GM23338 (cell line): ENCODE results near the gene ZNF865. TPM values are rescaled to one million over a fixed set of nuclear protein-coding genes. Genes with fewer than 3 reads are reported as not detected.
"Not testable (repeated sequence)": the region's sequence is repeated elsewhere in the genome, so short reads cannot be mapped to it uniquely, and the experiment has no call there.

Source experiments
- ATAC-seq: fragments of 200-7000 bp; cut with Tn5 transposase; 3 replicates; pipeline ENCODE4 v1.9.1; 2020
- DNase-seq: peaks from one replicate; pipeline ENCODE4 v3.0.0-alpha.2; 2015; ENCODE audit warnings: low spot score
- H2AFZ ChIP-seq: fragments of 200-600 bp; sonication (generic); 2 replicates; pipeline ENCODE4 v1.8.0; 2016; ENCODE audit warnings: antibody characterized with exemption, mild to moderate bottlenecking, moderate library complexity
- H3F3A ChIP-seq: fragments of 200-600 bp; sonication (generic); replicated peaks from 2 replicates; pipeline ENCODE4 v1.8.0; 2017; ENCODE audit warnings: antibody characterized with exemption, mixed run types, low read depth
- H3K27ac ChIP-seq: fragments of 200-600 bp; sonication (generic); 2 replicates; pipeline ENCODE4 v1.6.1; 2016; ENCODE audit warnings: low read depth
- H3K27me3 ChIP-seq: fragments of 200-600 bp; sonication (generic); 2 replicates; pipeline ENCODE4 v1.8.0; 2016; ENCODE audit warnings: mild to moderate bottlenecking, mixed run types, moderate library complexity; ENCODE audit not compliant: insufficient read depth
- H3K36me3 ChIP-seq: fragments of 200-600 bp; sonication (generic); 2 replicates; pipeline ENCODE4 v1.8.0; 2016; ENCODE audit warnings: mild to moderate bottlenecking; ENCODE audit not compliant: insufficient read depth
- H3K4me1 ChIP-seq: fragments of 200-600 bp; sonication (generic); 2 replicates; pipeline ENCODE4 v1.8.0; 2016; ENCODE audit warnings: mild to moderate bottlenecking, moderate library complexity; ENCODE audit not compliant: insufficient read depth
- H3K4me2 ChIP-seq: fragments of 200-600 bp; sonication (generic); 2 replicates; pipeline ENCODE4 v1.7.1; 2017; ENCODE audit warnings: mixed run types
- H3K4me3 ChIP-seq: fragments of 200-600 bp; sonication (generic); 2 replicates; pipeline ENCODE4 v1.6.1; 2016; ENCODE audit warnings: mixed run types
- H3K79me2 ChIP-seq: fragments of 200-600 bp; sonication (generic); replicated peaks from 2 replicates; pipeline ENCODE4 v1.8.0; 2017; ENCODE audit warnings: mild to moderate bottlenecking; ENCODE audit not compliant: insufficient read depth
- H3K9me2 ChIP-seq: fragments of 200-600 bp; sonication (generic); 2 replicates; pipeline ENCODE4 v1.8.0; 2017; ENCODE audit not compliant: insufficient read depth
- H4K20me1 ChIP-seq: fragments of 200-600 bp; sonication (generic); replicated peaks from 2 replicates; pipeline ENCODE4 v1.8.0; 2017; ENCODE audit warnings: mild to moderate bottlenecking; ENCODE audit not compliant: insufficient read depth
- H3K27ac Mint-ChIP-seq: 2 replicates; pipeline ENCODE4 v1.8.0; 2020; ENCODE audit warnings: inconsistent platforms, mild to moderate bottlenecking, moderate library complexity, mixed read lengths
- H3K27me3 Mint-ChIP-seq: 3 replicates; pipeline ENCODE4 v1.8.0; 2022; ENCODE audit warnings: low read depth, mild to moderate bottlenecking, moderate library complexity, mixed read lengths, inconsistent platforms; ENCODE audit not compliant: insufficient read depth, poor library complexity
- H3K36me3 Mint-ChIP-seq: 3 replicates; pipeline ENCODE4 v1.8.0; 2021; ENCODE audit warnings: low read depth, mild to moderate bottlenecking, inconsistent platforms, moderate library complexity, mixed read lengths
- H3K4me1 Mint-ChIP-seq: 3 replicates; pipeline ENCODE4 v1.8.0; 2020; ENCODE audit warnings: mild to moderate bottlenecking, inconsistent platforms, mixed read lengths
- H3K4me3 Mint-ChIP-seq: 3 replicates; pipeline ENCODE4 v1.8.0; 2021; ENCODE audit warnings: moderate library complexity, mild to moderate bottlenecking, inconsistent platforms, mixed read lengths
- H3K9me3 Mint-ChIP-seq: 3 replicates; pipeline ENCODE4 v1.8.0; 2020; ENCODE audit warnings: moderate library complexity, mild to moderate bottlenecking, inconsistent platforms, mixed read lengths
- ETS1 ChIP-seq: IDR thresholded peaks from 2 replicates; pipeline ENCODE4 v1.6.1; 2016; ENCODE audit warnings: antibody characterized with exemption
- EZH2 ChIP-seq: fragments of 200-600 bp; sonication (generic); IDR thresholded peaks from one replicate; pipeline ENCODE4 v1.8.0; 2017; ENCODE audit warnings: antibody characterized with exemption, mild to moderate bottlenecking, low read depth; ENCODE audit not compliant: unreplicated experiment
- EZH2phosphoT487 ChIP-seq: fragments of 200-600 bp; sonication (generic); IDR thresholded peaks from one replicate; pipeline ENCODE4 v1.8.1; 2018; ENCODE audit warnings: antibody characterized with exemption; ENCODE audit not compliant: unreplicated experiment
- NANOG ChIP-seq: IDR thresholded peaks from 2 replicates; pipeline ENCODE4 v1.6.1; 2016; ENCODE audit warnings: antibody characterized with exemption, borderline replicate concordance
- REST ChIP-seq: IDR thresholded peaks from one replicate; pipeline ENCODE4 v1.6.1; 2018; ENCODE audit warnings: antibody characterized with exemption; ENCODE audit not compliant: unreplicated experiment
- ZNF462 ChIP-seq: fragments of 250-450 bp; sonication (Bioruptor Pico); IDR thresholded peaks from 2 replicates; pipeline ENCODE4 v1.5.0; 2020; ENCODE audit warnings: mild to moderate bottlenecking, moderate library complexity
- polyA plus RNA-seq: library from polyadenylated mRNA; unstranded; fragments of >200 nt; fragmentation: Nextera tagmentation; extraction: Ambion mirVana; gene quantifications from 2 replicates; pipeline ENCODE4 v1.2.1, GENCODE V29; 2016
- total RNA-seq: library from RNA; depleted of rRNA; stranded (reverse); fragments of >200 nt; shearing (Covaris generic); gene quantifications from 2 replicates; pipeline ENCODE4 v1.2.3, GENCODE V29; 2014

The ZNF865 gene
- total and polyA plus RNA-seq, 2 experiments from 2014 or later, result 2.2 to 12.1 TPM

- TF ChIP-seq ZNF462 (CRISPR knock-in tag), result no peak
- no peak for TF ChIP-seq REST
- no peak for TF ChIP-seq EZH2phosphoT487
- no peak for TF ChIP-seq ETS1
- no peak for TF ChIP-seq NANOG
- no peak for TF ChIP-seq EZH2
Measured at GRCh38 chr19:55581823-55582223, 23.6 kb upstream of the ZNF865 start (continued).

- H2AFZ ChIP-seq, H3K4me3 ChIP-seq, H3K4me3 Mint-ChIP-seq, H3K27me3 ChIP-seq, H4K20me1 ChIP-seq, H3K9me2 ChIP-seq, H3K4me2 ChIP-seq, H3K27ac Mint-ChIP-seq, ATAC-seq, DNase-seq, H3K36me3 ChIP-seq, H3K9me3 Mint-ChIP-seq, H3K27ac ChIP-seq: not testable (repeated sequence)
- Mint-ChIP-seq H3K4me1 (peaks cover 21% of the 10 kb centered on the region), H3K36me3 (peaks cover 10% of the 10 kb centered on the region), H3K27me3 (peaks cover 23% of the 10 kb centered on the region)
- H3F3A ChIP-seq, result peaks cover 23% of the 10 kb centered on the region
- H3K79me2 ChIP-seq, result peaks cover 13% of the 10 kb centered on the region; the same call in 1 of the 2 replicates
- peaks cover 14% of the 10 kb centered on the region for H3K4me1 ChIP-seq
Measured at GRCh38 chr19:55582284-55582683, 23.2 kb upstream of the ZNF865 start.

GRCh38 chr19:55583897-55584296, 21.6 kb upstream of the ZNF865 start:
- not testable (repeated sequence) for H3K4me3 Mint-ChIP-seq, H4K20me1 ChIP-seq, H3K9me3 Mint-ChIP-seq, H3K27me3 ChIP-seq, H3K27ac ChIP-seq, DNase-seq, H3K4me3 ChIP-seq, H3K9me2 ChIP-seq, H3K4me2 ChIP-seq, H3K27ac Mint-ChIP-seq, ATAC-seq, H2AFZ ChIP-seq, H3K36me3 ChIP-seq, H3K36me3 Mint-ChIP-seq
- H3K4me1 Mint-ChIP-seq, result peaks cover 23% of the 10 kb centered on the region
- peaks cover 13% of the 10 kb centered on the region; the same call in 1 of the 2 replicates for H3K79me2 ChIP-seq
- H3F3A ChIP-seq, result peaks cover 23% of the 10 kb centered on the region
- peaks cover 14% of the 10 kb centered on the region for H3K4me1 ChIP-seq
- H3K27me3 Mint-ChIP-seq, result peaks cover 25% of the 10 kb centered on the region
